HG02623 (cell line): ENCODE results near the gene CLNK.

Experiments used
- ATAC-seq: cut with Tn5 transposase; IDR thresholded peaks from one replicate; pipeline ENCODE4 v1.9.1; 2021; ENCODE audit warnings: moderate library complexity; ENCODE audit not compliant: unreplicated experiment

CLNK gene

GRCh38 chr4:10664408-10664807 is 20.2 kb downstream of the CLNK start:
- ATAC-seq = no peak

GRCh38 chr4:10662937-10663336 is 21.6 kb downstream of the CLNK start:
- ATAC-seq = no peak

DNA sequence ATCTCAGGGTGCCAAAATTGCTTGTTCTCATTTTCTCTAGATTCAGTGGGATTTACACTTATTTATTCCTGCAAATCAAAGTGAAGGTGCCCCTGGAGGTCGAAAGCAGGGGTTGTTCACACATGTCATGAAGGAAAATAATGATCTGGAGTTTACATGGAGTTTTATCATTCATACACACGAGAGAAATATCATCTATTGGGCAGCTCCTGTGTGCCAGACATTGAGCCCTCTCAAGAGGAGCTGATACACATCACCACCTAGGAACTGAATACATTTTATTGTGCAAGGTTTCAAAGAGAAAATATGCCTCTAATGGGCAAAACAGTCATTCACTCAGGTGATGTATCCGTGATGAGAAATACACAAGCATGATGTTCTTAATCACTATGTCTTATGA is 23.5 kb downstream of the CLNK start:
- no peak for ATAC-seq

- no peak for ATAC-seq
Measured at GRCh38 chr4:10659251-10659650, 25.3 kb downstream of the CLNK start.

GRCh38 chr4:10656988-10657387 is 27.6 kb downstream of the CLNK start:
- no peak for ATAC-seq

DNA sequence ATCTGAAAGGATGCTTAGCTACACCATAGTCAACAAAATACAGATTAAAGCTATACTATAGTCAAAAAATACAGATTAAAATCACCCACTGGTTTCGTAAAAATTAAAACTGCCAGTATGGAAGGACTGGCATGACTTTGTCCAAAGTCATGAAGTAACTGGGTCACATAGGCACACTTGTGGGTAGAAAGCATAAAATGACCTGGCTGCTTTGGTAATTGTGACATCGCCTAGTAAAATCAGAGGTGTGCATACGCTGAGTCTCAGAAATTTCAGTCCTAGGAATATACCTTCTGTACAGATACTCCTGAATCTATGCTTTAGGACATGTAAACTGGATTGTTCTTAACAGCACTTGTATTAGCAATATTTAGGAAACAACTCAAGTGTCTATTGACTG is 28.1 kb downstream of the CLNK start:
- ATAC-seq = no peak

DNA sequence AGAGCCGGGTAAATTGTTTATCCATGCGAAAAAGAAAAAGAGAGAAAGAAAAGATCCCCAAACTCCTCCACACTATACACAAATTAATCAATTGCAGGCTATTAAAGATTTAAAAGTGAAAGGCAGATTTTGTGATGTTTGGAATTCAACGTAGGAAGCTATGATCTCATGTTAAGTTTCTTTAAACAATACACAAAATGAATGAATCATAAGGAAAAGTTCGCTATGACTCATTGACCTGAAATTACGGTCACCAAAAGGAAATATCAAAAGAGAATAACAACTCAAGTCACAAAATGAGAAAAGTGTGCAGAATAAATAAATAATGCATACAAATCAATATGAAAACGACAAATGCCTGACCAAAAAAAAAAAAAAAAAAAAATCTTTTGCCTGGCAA is 28.6 kb downstream of the CLNK start:
- ATAC-seq = no peak

GRCh38 chr4:10648479-10648878 is 36.1 kb downstream of the CLNK start:
- ATAC-seq = no peak

DNA sequence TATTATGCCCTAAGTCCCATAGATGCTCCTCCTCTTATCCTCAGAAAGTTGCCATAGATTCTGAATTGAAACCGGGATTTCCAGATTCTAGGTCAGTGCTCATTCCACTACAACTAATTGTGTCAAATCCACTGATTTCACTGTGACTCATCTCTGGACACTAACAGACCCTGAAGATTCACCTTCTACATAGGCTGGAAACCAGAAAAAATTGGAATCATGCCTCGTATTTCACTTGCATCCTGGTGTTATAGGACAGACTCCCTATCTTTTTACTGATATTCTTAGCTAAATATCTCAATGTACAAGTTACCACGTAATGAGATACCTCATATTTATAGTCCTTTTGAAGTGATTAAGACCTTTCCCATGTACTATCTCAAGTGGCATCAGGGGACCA is 36.7 kb downstream of the CLNK start:
- ATAC-seq = no peak

- ATAC-seq = no peak
Measured at GRCh38 chr4:10643600-10644425, 40.8 kb downstream of the CLNK start.

DNA sequence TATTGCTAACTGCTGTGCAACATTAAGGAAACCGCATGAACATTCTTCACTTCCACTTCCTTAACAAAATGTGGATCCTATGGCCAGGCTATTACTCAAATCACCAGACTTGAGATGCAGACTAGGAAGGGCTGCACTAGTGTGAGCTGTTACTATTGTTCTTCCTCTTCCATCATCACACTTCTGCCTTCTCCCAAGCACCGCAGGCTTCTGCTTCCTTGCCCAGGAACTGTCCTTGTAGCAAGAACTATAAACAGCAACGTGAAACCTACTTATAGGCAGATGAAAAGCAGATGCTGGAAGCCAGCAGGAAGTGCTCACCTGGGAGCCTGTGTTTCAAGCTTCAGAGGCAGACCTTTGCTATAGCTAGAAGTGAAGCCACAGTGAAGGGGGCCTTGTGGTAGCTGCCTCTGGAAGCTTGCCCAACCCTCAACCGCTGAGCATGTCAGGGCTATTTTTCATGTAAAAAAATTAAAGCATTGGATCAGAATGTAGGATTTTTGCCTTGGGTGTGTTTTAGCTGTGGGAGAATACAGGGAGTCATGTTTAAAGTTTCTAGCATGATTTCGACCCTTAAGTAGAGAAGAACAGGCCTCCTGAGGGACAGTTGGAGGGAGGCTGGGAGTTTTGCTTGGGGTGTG is 43.9 kb downstream of the CLNK start:
- ATAC-seq = peak; percentile 33

GRCh38 chr4:10639664-10640063 is 44.9 kb downstream of the CLNK start:
- ATAC-seq = no peak

- ATAC-seq = no peak
Measured at GRCh38 chr4:10639100-10639499, 45.5 kb downstream of the CLNK start.

GRCh38 chr4:10635091-10635490 is 49.5 kb downstream of the CLNK start:
- no peak for ATAC-seq

DNA sequence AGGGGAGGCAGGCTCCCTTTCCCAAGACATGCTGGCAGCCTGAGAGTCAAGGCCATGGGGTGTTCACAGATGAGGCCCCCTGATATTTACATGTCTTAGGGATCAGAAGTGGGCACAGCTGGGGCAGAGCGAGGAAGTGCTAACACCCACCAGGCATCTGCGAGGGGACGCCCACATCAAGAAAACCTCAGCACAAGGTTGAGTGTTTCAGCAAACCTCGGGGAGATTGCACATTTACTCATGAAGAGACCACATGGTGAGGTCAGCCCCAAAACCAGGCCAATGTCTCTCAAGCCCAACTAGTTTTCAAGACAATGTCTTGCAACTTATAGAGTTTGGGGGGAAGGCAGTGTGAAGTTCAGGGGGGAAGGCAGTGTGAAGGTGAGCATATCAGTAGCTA is 55.2 kb downstream of the CLNK start:
- no peak for ATAC-seq

- no peak for ATAC-seq
Measured at GRCh38 chr4:10625131-10625530, 59.4 kb downstream of the CLNK start.

DNA sequence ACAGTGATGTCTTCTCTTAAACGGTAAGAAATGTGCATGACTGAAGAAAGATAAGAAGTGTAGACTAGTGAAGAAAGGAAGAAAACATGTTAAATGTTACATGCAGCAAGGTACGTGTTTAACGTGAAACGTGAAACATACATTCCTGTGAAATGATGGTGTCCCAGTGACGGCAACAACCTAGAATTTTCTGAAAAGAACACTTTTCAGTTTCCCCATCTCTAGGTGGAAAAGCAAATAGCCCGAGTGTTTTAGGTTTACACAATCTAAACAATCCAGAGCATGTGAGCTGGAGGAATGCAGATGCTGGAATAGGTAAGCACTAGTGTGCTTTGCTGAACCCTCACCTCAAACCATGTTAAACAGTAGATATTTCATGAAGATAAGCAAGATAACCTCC is 60.7 kb downstream of the CLNK start:
- ATAC-seq = no peak

- no peak for ATAC-seq
Measured at GRCh38 chr4:10623241-10623640, 61.3 kb downstream of the CLNK start.

GRCh38 chr4:10622728-10623127 is 61.8 kb downstream of the CLNK start:
- ATAC-seq = peak; percentile 63

DNA sequence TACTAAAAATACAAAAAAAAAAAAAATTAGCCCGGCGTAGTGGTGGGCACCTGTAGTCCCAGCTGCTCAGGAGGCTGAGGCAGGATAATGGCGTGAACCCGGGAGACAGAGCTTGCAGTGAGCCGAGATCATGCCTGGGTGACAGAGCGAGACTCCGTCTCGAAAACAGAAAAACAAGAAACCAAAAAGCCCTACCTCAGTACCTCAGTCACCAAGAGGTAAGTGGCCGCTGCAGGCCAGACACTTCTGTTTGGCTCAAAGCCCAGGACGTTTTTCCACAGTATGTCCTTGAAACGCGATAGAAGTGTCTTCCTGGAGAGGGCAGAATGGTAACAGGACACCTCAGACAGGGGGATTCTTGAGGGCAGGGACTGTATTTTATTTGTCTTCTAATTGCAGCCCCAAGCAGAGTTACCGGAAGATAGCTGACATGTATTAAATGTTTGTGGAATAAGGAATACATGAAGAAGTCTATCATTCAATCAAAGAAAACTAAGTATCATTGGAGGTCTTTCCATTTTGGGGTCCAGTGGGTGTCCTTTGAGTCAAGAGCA is 63.6 kb downstream of the CLNK start:
- no peak for ATAC-seq

- no peak for ATAC-seq
Measured at GRCh38 chr4:10619855-10620254, 64.7 kb downstream of the CLNK start.

DNA sequence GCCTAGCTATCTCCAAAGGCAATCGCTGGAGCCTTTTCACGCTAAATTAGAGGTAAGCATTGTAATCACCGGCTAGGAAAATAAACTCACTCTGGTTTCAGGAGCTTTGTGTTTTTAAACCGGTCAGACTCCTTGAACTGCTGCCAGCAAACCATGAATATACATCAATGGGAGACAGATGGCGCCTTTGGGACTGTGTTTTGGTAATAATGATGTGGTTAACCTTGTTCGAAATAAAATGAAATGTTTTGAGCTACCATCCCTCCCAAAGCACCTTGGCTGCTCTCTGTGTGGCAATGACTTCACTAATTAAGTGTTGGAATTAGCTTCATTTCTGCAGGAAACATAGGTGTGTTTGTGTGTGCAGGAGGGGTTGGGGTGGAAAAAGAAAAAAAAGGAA is 65.3 kb downstream of the CLNK start:
- no peak for ATAC-seq
